PC-9 (cell line): ENCODE results near the gene ZDHHC14. TPM values are rescaled to one million over a fixed set of nuclear protein-coding genes. Genes with fewer than 3 reads are reported as not detected.

Experiments used
- BruUV-seq: library from RNA; stranded (reverse); fragments of 400-500 nt; replicated peaks from 2 replicates; lab custom pipeline; 2021; lab: Mats Ljungman, UMichigan
- CTCF ChIA-PET: fragments of 300-600 bp; sonication (Branson Sonifier 250); formaldehyde crosslinking; loops from one replicate; lab custom pipeline; 2022; ENCODE audit warnings: antibody characterized with exemption; lab: Charles Lee
- POLR2A ChIA-PET: fragments of 300-600 bp; sonication (Branson Sonifier 250); formaldehyde crosslinking; loops from one replicate; lab custom pipeline; 2022; ENCODE audit warnings: antibody characterized with exemption; ENCODE audit not compliant: unreplicated experiment; lab: Charles Lee
- DNase-seq, 2 experiments: peaks; one replicate each; pipeline versions ENCODE4 v3.0.0 to v3.0.0-alpha.2; 2015 to 2022; ENCODE audit warnings: mixed read lengths in 1 of 2
- H2AFZ ChIP-seq: fragments of 200-600 bp; sonication (generic); 2 replicates; pipeline ENCODE4 v1.8.1; 2017; ENCODE audit warnings: antibody characterized with exemption
- H3F3A ChIP-seq: fragments of 200-600 bp; sonication (generic); 2 replicates; pipeline ENCODE4 v1.8.1; 2017; ENCODE audit warnings: antibody characterized with exemption, mild to moderate bottlenecking, low read depth; ENCODE audit not compliant: insufficient read depth
- H3K27ac ChIP-seq: fragments of 200-600 bp; sonication (generic); 2 replicates; pipeline ENCODE4 v1.6.1; 2016; ENCODE audit warnings: mixed run types
- H3K27me3 ChIP-seq: fragments of 200-600 bp; sonication (generic); 2 replicates; pipeline ENCODE4 v1.6.1; 2016; ENCODE audit warnings: low read depth, mixed run types; ENCODE audit not compliant: insufficient read depth
- H3K36me3 ChIP-seq: fragments of 200-600 bp; sonication (generic); 2 replicates; pipeline ENCODE4 v1.6.1; 2016; ENCODE audit warnings: low read depth, mixed run types
- H3K4me1 ChIP-seq: fragments of 200-600 bp; sonication (generic); replicated peaks from 2 replicates; pipeline ENCODE4 v1.6.1; 2016; ENCODE audit warnings: mixed run types; ENCODE audit not compliant: insufficient read depth
- H3K4me2 ChIP-seq: fragments of 200-600 bp; sonication (generic); 2 replicates; pipeline ENCODE4 v1.6.1; 2017; ENCODE audit warnings: mixed run types
- H3K4me3 ChIP-seq: fragments of 200-600 bp; sonication (generic); 2 replicates; pipeline ENCODE4 v1.6.1; 2016; ENCODE audit warnings: mixed run types
- H3K79me2 ChIP-seq: fragments of 200-600 bp; sonication (generic); 2 replicates; pipeline ENCODE4 v1.6.1; 2017; ENCODE audit warnings: low read depth, mixed run types
- H3K9me2 ChIP-seq: fragments of 200-600 bp; sonication (generic); 2 replicates; pipeline ENCODE4 v1.8.1; 2017; ENCODE audit warnings: mild to moderate bottlenecking; ENCODE audit not compliant: insufficient read depth
- H3K9me3 ChIP-seq: fragments of 200-600 bp; sonication (generic); 2 replicates; pipeline ENCODE4 v1.8.1; 2016; ENCODE audit warnings: low read depth; ENCODE audit not compliant: insufficient read depth
- H4K20me1 ChIP-seq: fragments of 200-600 bp; sonication (generic); 2 replicates; pipeline ENCODE4 v1.8.1; 2017; ENCODE audit not compliant: insufficient read depth
- CTCF ChIP-seq: fragments of 200-600 bp; sonication (generic); conservative IDR thresholded peaks from 2 replicates; pipeline ENCODE4 v1.6.1; 2017; ENCODE audit warnings: mixed run types, antibody characterized with exemption, mild to moderate bottlenecking, moderate library complexity
- EZH2 ChIP-seq: fragments of 200-600 bp; sonication (generic); IDR thresholded peaks from 2 replicates; pipeline ENCODE4 v1.8.0; 2017; ENCODE audit warnings: antibody characterized with exemption, low read depth
- intact Hi-C: fragments of 100-400 bp; cut with micrococcal nuclease; formaldehyde crosslinking; loops from one replicate; pipeline ENCODE4 v1.10.0; 2022; ENCODE audit not compliant: unreplicated experiment
- total RNA-seq: library from RNA; stranded (reverse); gene quantifications from 2 replicates; pipeline ENCODE4 v1.2.3, GENCODE V29; 2021

ZDHHC14 gene
- total RNA-seq, 1 experiment from 2014 or later: 5.6 TPM

GRCh38 chr6:157410045-157410444, 29.1 kb downstream of the ZDHHC14 start:
- H3K79me2 ChIP-seq: no peaks in the 10 kb centered on the region
- no peaks in the 10 kb centered on the region for H3K4me1 ChIP-seq
- no peaks in the 10 kb centered on the region for H3F3A ChIP-seq
- no peak overlapping the region for H2AFZ ChIP-seq
- no peak for DNase-seq
- POLR2A ChIA-PET: no interaction called here
- no peaks in the 10 kb centered on the region for H3K9me3 ChIP-seq
- intact Hi-C loops: no loop called here
- no peaks in the 10 kb centered on the region for H3K9me2 ChIP-seq
- H3K36me3 ChIP-seq: no peaks in the 10 kb centered on the region
- TF ChIP-seq EZH2 (no peak), CTCF (no peak)
- H4K20me1 ChIP-seq: no peaks in the 10 kb centered on the region; the same call in 1 of the 2 replicates
- no TSS peak for BruUV-seq
- H3K4me3 ChIP-seq: no peak overlapping the region
- no peaks in the 10 kb centered on the region for H3K27me3 ChIP-seq
- no peak overlapping the region for H3K27ac ChIP-seq
- CTCF ChIA-PET: interaction anchor here (0.6 kb wide), 1 partner anchor 35 kb away, joined by 3 read pairs; no protein-coding TSS in a partner anchor
- H3K4me2 ChIP-seq: no peak overlapping the region

- DNase-seq: no peak
- no peaks in the 10 kb centered on the region for H3K9me2 ChIP-seq
- POLR2A ChIA-PET: no interaction called here
- H3F3A ChIP-seq: no peaks in the 10 kb centered on the region
- H3K27ac ChIP-seq: no peak overlapping the region
- H2AFZ ChIP-seq: no peak overlapping the region
- TF ChIP-seq CTCF (no peak), EZH2 (no peak)
- H3K9me3 ChIP-seq: no peaks in the 10 kb centered on the region
- no peaks in the 10 kb centered on the region for H3K79me2 ChIP-seq
- H3K4me1 ChIP-seq: no peaks in the 10 kb centered on the region
- no peaks in the 10 kb centered on the region; the same call in 1 of the 2 replicates for H4K20me1 ChIP-seq
- CTCF ChIA-PET: no interaction called here
- BruUV-seq: no TSS peak
- intact Hi-C loops: no loop called here
- no peak overlapping the region for H3K4me3 ChIP-seq
- no peaks in the 10 kb centered on the region for H3K27me3 ChIP-seq
- no peak overlapping the region for H3K4me2 ChIP-seq
- no peaks in the 10 kb centered on the region for H3K36me3 ChIP-seq
These were observed 30.4 kb downstream of the ZDHHC14 start for GRCh38 chr6:157411368-157411767.

GRCh38 chr6:157412791-157413190, 31.8 kb downstream of the ZDHHC14 start:
- intact Hi-C loops: no loop called here
- Histone ChIP-seq H3K36me3 (no peaks in the 10 kb centered on the region), H2AFZ (no peak overlapping the region), H3K4me2 (no peak overlapping the region), H3K79me2 (no peaks in the 10 kb centered on the region), H3K27ac (no peak overlapping the region), H3K9me3 (no peaks in the 10 kb centered on the region), H3K4me3 (no peak overlapping the region), H3K4me1 (no peaks in the 10 kb centered on the region), H3K27me3 (no peaks in the 10 kb centered on the region), H4K20me1 (no peaks in the 10 kb centered on the region; the same call in 1 of the 2 replicates), H3K9me2 (no peaks in the 10 kb centered on the region), H3F3A (no peaks in the 10 kb centered on the region)
- no peak for DNase-seq
- ChIA-PET CTCF (no interaction called here), POLR2A (no interaction called here)
- TF ChIP-seq EZH2 (no peak), CTCF (no peak)
- no TSS peak for BruUV-seq
